GM12878 (cell line): Measurements from ENCODE around the gene PHACTR1. TPM values are rescaled to one million over a fixed set of nuclear protein-coding genes. Genes with fewer than 3 reads are reported as not detected.

Source experiments
- ATAC-seq: fragments of 200-7000 bp; cut with Tn5 transposase; 3 replicates; pipeline ENCODE4 v1.9.1; 2020; ENCODE audit warnings: mild to moderate bottlenecking, moderate library complexity
- BruUV-seq: library from RNA; stranded (reverse); fragments of 400-500 nt; replicated peaks from 2 replicates; lab custom pipeline; 2021; lab: Mats Ljungman, UMichigan
- CTCF ChIA-PET: fragments of 300-600 bp; sonication (Branson Sonifier 250); formaldehyde crosslinking; extraction: SDS; loops from one replicate; lab custom pipeline; 2021; ENCODE audit warnings: inconsistent platforms; lab: Yijun Ruan, JAX
- POLR2A ChIA-PET: fragments of 350-600 bp; formaldehyde crosslinking; extraction: SDS; loops from one replicate; lab custom pipeline; 2021; ENCODE audit warnings: inconsistent platforms; lab: Charles Lee
- RAD21 ChIA-PET: fragments of 300-600 bp; sonication (Branson Sonifier 250); formaldehyde crosslinking; loops from one replicate; lab custom pipeline; 2023; ENCODE audit warnings: antibody characterized with exemption; ENCODE audit not compliant: unreplicated experiment; lab: Charles Lee
- SMC1A ChIA-PET: fragments of 300-600 bp; sonication (Branson Sonifier 250); formaldehyde crosslinking; loops from one replicate; lab custom pipeline; 2023; ENCODE audit not compliant: unreplicated experiment, uncharacterized antibody; lab: Charles Lee
- DNase-seq: peaks from one replicate; pipeline ENCODE4 v3.0.0-alpha.2; 2011; ENCODE audit warnings: low read depth, low spot score
- FAIRE-seq: peaks from 3 replicates; lab custom pipeline; 2011; peaks lifted over from hg19 to GRCh38; lab: Jason Lieb, UNC
- H2AFZ ChIP-seq: 2 replicates; pipeline ENCODE4 v1.6.0; 2011; ENCODE audit warnings: low read depth, low read length, control low read depth; ENCODE audit not compliant: control insufficient read depth
- H3K27ac ChIP-seq: 2 replicates; pipeline ENCODE4 v1.5.1; 2011; ENCODE audit warnings: control low read depth; ENCODE audit not compliant: control insufficient read depth, insufficient read depth
- H3K27me3 ChIP-seq, 2 experiments: replicated peaks in 1 of 2; 2 replicates each; pipeline versions ENCODE4 v1.6.0 to v1.6.1; 2011; ENCODE audit warnings: low read length in 1 of 2; ENCODE audit not compliant: control insufficient read depth in 2 of 2, insufficient read depth in 2 of 2
- H3K36me3 ChIP-seq, 2 experiments: 2 replicates each; pipeline ENCODE4 v1.5.1; 2011; ENCODE audit warnings: low read length in 1 of 2; ENCODE audit not compliant: control insufficient read depth in 2 of 2, insufficient read depth in 2 of 2
- H3K4me1 ChIP-seq: 2 replicates; pipeline ENCODE4 v1.6.1; 2011; ENCODE audit warnings: mild to moderate bottlenecking, low read length, moderate library complexity, mixed read lengths; ENCODE audit not compliant: control insufficient read depth, insufficient read depth
- H3K4me2 ChIP-seq: 2 replicates; pipeline ENCODE4 v1.6.0; 2011; ENCODE audit warnings: control low read depth; ENCODE audit not compliant: control insufficient read depth, insufficient read depth
- H3K4me3 ChIP-seq: fragments of 200-600 bp; sonication (generic); 2 replicates; pipeline ENCODE4 v1.5.1; 2016
- H3K79me2 ChIP-seq: 2 replicates; pipeline ENCODE4 v1.6.0; 2011; ENCODE audit warnings: low read length; ENCODE audit not compliant: control insufficient read depth, insufficient read depth
- H3K9ac ChIP-seq: 2 replicates; pipeline ENCODE4 v1.8.0; 2011; ENCODE audit warnings: low read length, control low read depth, mixed read lengths; ENCODE audit not compliant: control insufficient read depth, insufficient read depth
- H3K9me3 ChIP-seq: replicated peaks from 3 replicates; pipeline ENCODE4 v1.5.1; 2011; ENCODE audit warnings: mild to moderate bottlenecking, low read length; ENCODE audit not compliant: control insufficient read depth, insufficient read depth
- H4K20me1 ChIP-seq: 2 replicates; pipeline ENCODE4 v1.6.0; 2011; ENCODE audit not compliant: control insufficient read depth, insufficient read depth
- ATF2 ChIP-seq: IDR thresholded peaks from 2 replicates; pipeline ENCODE4 v1.6.1; 2012; ENCODE audit warnings: low read length, inconsistent platforms
- HCFC1 ChIP-seq: fragments of 150-350 bp; IDR thresholded peaks from 2 replicates; pipeline ENCODE4 v1.6.1; 2014; ENCODE audit warnings: low read length
- IKZF1 ChIP-seq: fragments of 450-650 bp; conservative IDR thresholded peaks from 2 replicates; pipeline ENCODE4 v1.6.1; 2017; ENCODE audit warnings: antibody characterized with exemption, mild to moderate bottlenecking
- MEF2A ChIP-seq: IDR thresholded peaks from 2 replicates; pipeline ENCODE4 v1.6.1; 2011; ENCODE audit warnings: low read depth, mild to moderate bottlenecking, low read length, moderate library complexity; ENCODE audit not compliant: insufficient read depth
- MTA2 ChIP-seq: fragments of 450-650 bp; IDR thresholded peaks from 2 replicates; pipeline ENCODE4 v1.6.1; 2016; ENCODE audit warnings: low read depth, mild to moderate bottlenecking, moderate library complexity
- NFYB ChIP-seq: IDR thresholded peaks from 2 replicates; pipeline ENCODE4 v1.6.1; 2011; ENCODE audit warnings: low read depth, mild to moderate bottlenecking, low read length, improper control_type of control experiment, moderate library complexity; ENCODE audit not compliant: insufficient read depth
- SPI1 ChIP-seq: IDR thresholded peaks from 2 replicates; pipeline ENCODE4 v1.6.1; 2011; ENCODE audit warnings: low read depth, mild to moderate bottlenecking, low read length, moderate library complexity, borderline replicate concordance; ENCODE audit not compliant: insufficient read depth
- SRF ChIP-seq, 2 experiments: IDR thresholded peaks; 2 replicates each; pipeline ENCODE4 v1.6.1; 2011; ENCODE audit warnings: low read depth in 2 of 2, low read length in 2 of 2, mild to moderate bottlenecking in 1 of 2, moderate library complexity in 1 of 2
- SUZ12 ChIP-seq: fragments of 200-600 bp; sonication (generic); IDR thresholded peaks from one replicate; pipeline ENCODE4 v1.6.1; 2018; ENCODE audit warnings: antibody characterized with exemption, mild to moderate bottlenecking; ENCODE audit not compliant: unreplicated experiment
- TCF3 ChIP-seq: IDR thresholded peaks from 2 replicates; pipeline ENCODE4 v1.6.1; 2012; ENCODE audit warnings: low read depth, mild to moderate bottlenecking, low read length, borderline replicate concordance; ENCODE audit not compliant: insufficient read depth
- ZNF622 ChIP-seq: fragments of 450-650 bp; IDR thresholded peaks from 2 replicates; pipeline ENCODE4 v1.6.1; 2017; ENCODE audit warnings: mild to moderate bottlenecking, inconsistent platforms
- WGBS: methylation state at CpG from one replicate; pipeline ENCODE4 v1.1.6; 2016; ENCODE audit warnings: low lambda C conversion rate; ENCODE audit not compliant: insufficient replicate concordance, insufficient coverage; ENCODE audit errors: missing lambda C conversion rate; 5-methylcytosine and 5-hydroxymethylcytosine counted together
- in situ Hi-C: fragments of 300-500 bp; cut with MboI; formaldehyde crosslinking; loops from 9 replicates; pipeline ENCODE4 v1.14.3; 2018; ENCODE audit warnings: mixed read lengths
- intact Hi-C: fragments of 100-400 bp; cut with micrococcal nuclease; formaldehyde crosslinking; loops from one replicate; pipeline ENCODE4 v1.14.2; 2022; ENCODE audit not compliant: unreplicated experiment
- polyA plus RNA-seq, 11 experiments: library from polyadenylated mRNA; depleted of rRNA in 4 of 11; unstranded in 6 of 11; stranded (reverse) in 5 of 11; fragments of >200 nt; fragmentation: Nextera tagmentation in 4 of 11; fragmentation: Illumina TruSeq in 1 of 11; extraction: Ambion mirVana in 4 of 11; extraction: Trizol in 1 of 11; gene quantifications; 1 replicate in 1 of 11; 2 replicates in 10 of 11; pipeline versions ENCODE4 v1.2.1 to v1.2.3, GENCODE V29; 2011 to 2016; ENCODE audit warnings: inconsistent platforms in 2 of 11, missing spikeins in 2 of 11, low read depth in 1 of 11
- total RNA-seq, 4 experiments: library from RNA; depleted of rRNA in 3 of 4; stranded (reverse); fragments of >200 nt in 3 of 4; fragmentation: Illumina TruSeq in 1 of 4; extraction: Trizol in 1 of 4; gene quantifications; 2 replicates each; pipeline versions ENCODE4 v1.2.1 to v1.2.3, GENCODE V29; 2013 to 2021
- TF ChIP-seq, protein P1 (sequence below): fragments of 450-650 bp; IDR thresholded peaks from 2 replicates; pipeline ENCODE4 v1.6.1; 2018; ENCODE audit warnings: borderline replicate concordance, mild to moderate bottlenecking; ENCODE audit not compliant: partially characterized antibody

PHACTR1 gene
- total and polyA plus RNA-seq, 10 of the 15 experiments (the other 5 are each of a cell fraction or from before 2014, with no cell fraction given) = 34.2 to 94.6 (median 62.3) TPM

GRCh38 chr6:13058051-13058450, 341.5 kb downstream of the PHACTR1 start:
- Histone ChIP-seq H3K9me3 (no peaks in the 10 kb centered on the region), H3K27me3 (peaks cover 0 to 8% of the 10 kb centered on the region in 2 experiments; a peak in 3 of 4 replicates), H3K9ac (no peak overlapping the region), H3K36me3 (no peaks in the 10 kb centered on the region), H3K4me3 (no peak overlapping the region), H2AFZ (no peak overlapping the region), H3K27ac (no peak overlapping the region), H4K20me1 (no peaks in the 10 kb centered on the region), H3K79me2 (no peaks in the 10 kb centered on the region), H3K4me2 (no peak overlapping the region), H3K4me1 (no peaks in the 10 kb centered on the region)
- SMC1A ChIA-PET = no interaction called here
- in situ Hi-C loops (no loop called here), intact Hi-C loops (no loop called here)
- CTCF ChIA-PET = no interaction called here
- POLR2A ChIA-PET = no interaction called here
- TF ChIP-seq ZNF622 = no peak
- no peak for TF ChIP-seq TCF3
- no peak for TF ChIP-seq MTA2
- TF ChIP-seq IKZF1 = no peak
- no peak for TF ChIP-seq NFYB
- no peak for TF ChIP-seq SPI1
- TF ChIP-seq, protein P1, sequence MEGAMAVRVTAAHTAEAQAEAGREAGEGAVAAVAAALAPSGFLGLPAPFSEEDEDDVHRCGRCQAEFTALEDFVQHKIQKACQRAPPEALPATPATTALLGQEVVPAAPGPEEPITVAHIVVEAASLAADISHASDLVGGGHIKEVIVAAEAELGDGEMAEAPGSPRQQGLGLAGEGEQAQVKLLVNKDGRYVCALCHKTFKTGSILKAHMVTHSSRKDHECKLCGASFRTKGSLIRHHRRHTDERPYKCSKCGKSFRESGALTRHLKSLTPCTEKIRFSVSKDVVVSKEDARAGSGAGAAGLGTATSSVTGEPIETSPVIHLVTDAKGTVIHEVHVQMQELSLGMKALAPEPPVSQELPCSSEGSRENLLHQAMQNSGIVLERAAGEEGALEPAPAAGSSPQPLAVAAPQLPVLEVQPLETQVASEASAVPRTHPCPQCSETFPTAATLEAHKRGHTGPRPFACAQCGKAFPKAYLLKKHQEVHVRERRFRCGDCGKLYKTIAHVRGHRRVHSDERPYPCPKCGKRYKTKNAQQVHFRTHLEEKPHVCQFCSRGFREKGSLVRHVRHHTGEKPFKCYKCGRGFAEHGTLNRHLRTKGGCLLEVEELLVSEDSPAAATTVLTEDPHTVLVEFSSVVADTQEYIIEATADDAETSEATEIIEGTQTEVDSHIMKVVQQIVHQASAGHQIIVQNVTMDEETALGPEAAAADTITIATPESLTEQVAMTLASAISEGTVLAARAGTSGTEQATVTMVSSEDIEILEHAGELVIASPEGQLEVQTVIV = no peak
- no peak for TF ChIP-seq HCFC1
- no peak for TF ChIP-seq SRF (IDR thresholded peaks at IDR 0.05; ENCODE audit: low read depth in 2 of 2, low read length in 2 of 2)
- no peak for TF ChIP-seq SUZ12
- no peak for TF ChIP-seq MEF2A
- TF ChIP-seq ATF2 = no peak
- ATAC-seq (no peak), DNase-seq (no peak), FAIRE-seq (no peak)
- BruUV-seq = no TSS peak
- 2% methylated on average over 3 of the region's 3 CpGs for WGBS
- RAD21 ChIA-PET = no interaction called here
